Neuronal stem cell (in vitro differentiated cells): ENCODE data around the gene MOSMO.
"Not testable (repeated sequence)": the region's sequence is repeated elsewhere in the genome, so short reads cannot be mapped to it uniquely, and the experiment has no call there.

ENCODE experiments used
- DNase-seq: peaks from one replicate; pipeline ENCODE4 v3.0.0-alpha.2; 2013; ENCODE audit warnings: low spot score
- H2AFZ ChIP-seq: one replicate; pipeline ENCODE4 v1.6.1; 2013; ENCODE audit warnings: mild to moderate bottlenecking, low read length, inconsistent platforms
- H2AK5ac ChIP-seq: 2 replicates; pipeline ENCODE4 v1.6.1; 2013; ENCODE audit warnings: low read depth, mild to moderate bottlenecking, inconsistent platforms, low read length, moderate library complexity, mixed read lengths
- H2BK120ac ChIP-seq: 2 replicates; pipeline ENCODE4 v1.6.1; 2013; ENCODE audit warnings: low read depth, mild to moderate bottlenecking, inconsistent platforms, low read length, moderate library complexity, mixed read lengths
- H2BK12ac ChIP-seq: one replicate; pipeline ENCODE4 v1.6.1; 2013; ENCODE audit warnings: low read length, inconsistent platforms
- H2BK15ac ChIP-seq: 2 replicates; pipeline ENCODE4 v1.6.1; 2013; ENCODE audit warnings: mild to moderate bottlenecking, low read length, inconsistent platforms, mixed read lengths
- H2BK5ac ChIP-seq: one replicate; pipeline ENCODE4 v1.6.1; 2013; ENCODE audit warnings: inconsistent platforms, mild to moderate bottlenecking, low read length, moderate library complexity
- H3K14ac ChIP-seq: one replicate; pipeline ENCODE4 v1.6.1; 2013; ENCODE audit warnings: low read length, inconsistent platforms
- H3K18ac ChIP-seq: 2 replicates; pipeline ENCODE4 v1.6.1; 2013; ENCODE audit warnings: low read length, inconsistent platforms
- H3K23ac ChIP-seq: 2 replicates; pipeline ENCODE4 v1.6.1; 2013; ENCODE audit warnings: low read depth, mild to moderate bottlenecking, mixed read lengths, low read length, inconsistent platforms; ENCODE audit not compliant: poor library complexity
- H3K27ac ChIP-seq: replicated peaks from 3 replicates; pipeline ENCODE4 v1.5.1; 2013; ENCODE audit warnings: low read length, inconsistent platforms
- H3K27me3 ChIP-seq, 3 experiments: 2 replicates each; pipeline ENCODE4 v1.6.1; 2013; ENCODE audit warnings: low read length in 3 of 3, mild to moderate bottlenecking in 2 of 3, inconsistent platforms in 1 of 3, low read depth in 1 of 3, mixed read lengths in 1 of 3, moderate library complexity in 1 of 3; ENCODE audit not compliant: control insufficient read depth in 3 of 3, insufficient read depth in 3 of 3
- H3K36me3 ChIP-seq, 2 donors: replicated peaks in 1 of 2; 2 replicates each; pipeline ENCODE4 v1.6.1; 2013; ENCODE audit warnings: low read length in 2 of 2; ENCODE audit not compliant: control insufficient read depth in 2 of 2, insufficient read depth in 2 of 2
- H3K4ac ChIP-seq: 2 replicates; pipeline ENCODE4 v1.6.1; 2013; ENCODE audit warnings: inconsistent platforms, mild to moderate bottlenecking, low read length, moderate library complexity
- H3K4me1 ChIP-seq, 2 donors: 1 replicate in 1 of 2; 2 replicates in 1 of 2; pipeline ENCODE4 v1.6.1; 2013; ENCODE audit warnings: low read length in 2 of 2, low read depth in 1 of 2; ENCODE audit not compliant: control insufficient read depth in 2 of 2, insufficient read depth in 1 of 2
- H3K4me2 ChIP-seq: one replicate; pipeline ENCODE4 v1.6.1; 2013; ENCODE audit warnings: mild to moderate bottlenecking, low read length, inconsistent platforms; ENCODE audit not compliant: insufficient read depth, poor library complexity, severe bottlenecking
- H3K4me3 ChIP-seq, 2 donors: 2 replicates each; pipeline ENCODE4 v1.5.1; 2013; ENCODE audit warnings: low read length in 2 of 2, mild to moderate bottlenecking in 2 of 2, inconsistent platforms in 1 of 2, moderate library complexity in 1 of 2
- H3K79me1 ChIP-seq: one replicate; pipeline ENCODE4 v1.6.1; 2013; ENCODE audit warnings: low read depth, mild to moderate bottlenecking, inconsistent platforms, low read length, moderate library complexity
- H3K9ac ChIP-seq: one replicate; pipeline ENCODE4 v1.6.1; 2013; ENCODE audit warnings: mild to moderate bottlenecking, low read depth, low read length, inconsistent platforms; ENCODE audit not compliant: poor library complexity
- H3K9me3 ChIP-seq, 2 donors: replicated peaks in 1 of 2; 2 replicates each; pipeline versions ENCODE3 to v1.6.1; 2013; ENCODE audit warnings: low read length in 2 of 2, mild to moderate bottlenecking in 2 of 2, inconsistent platforms in 1 of 2, low read depth in 1 of 2, mixed read lengths in 1 of 2, moderate library complexity in 1 of 2; ENCODE audit not compliant: control insufficient read depth in 2 of 2, insufficient read depth in 1 of 2
- H4K8ac ChIP-seq: one replicate; pipeline ENCODE4 v1.6.1; 2013; ENCODE audit warnings: low read depth, mild to moderate bottlenecking, inconsistent platforms, low read length, moderate library complexity
- H4K91ac ChIP-seq: one replicate; pipeline ENCODE4 v1.6.1; 2013; ENCODE audit warnings: low read length, low read depth, mild to moderate bottlenecking, inconsistent platforms; ENCODE audit not compliant: poor library complexity
- WGBS, 2 donors: extraction: QIAGEN DNeasy Blood & Tissue Kit; methylation state at CpG; one replicate each; pipeline ENCODE4 v1.1.7; 2013; ENCODE audit warnings: missing lambda C conversion rate in 2 of 2, mixed read lengths in 1 of 2; ENCODE audit not compliant: insufficient read length in 2 of 2, insufficient replicate concordance in 1 of 2; ENCODE audit errors: extremely low coverage in 2 of 2; 5-methylcytosine and 5-hydroxymethylcytosine counted together

Gene MOSMO

GRCh38 chr16:22024785-22025184 lies 16.9 kb downstream of the MOSMO start:
- not testable (repeated sequence) for H4K8ac ChIP-seq, H2AK5ac ChIP-seq, H3K9ac ChIP-seq, H2BK120ac ChIP-seq, H3K23ac ChIP-seq, H3K27me3 ChIP-seq, H2BK15ac ChIP-seq, H3K18ac ChIP-seq, H3K4ac ChIP-seq, H3K4me1 ChIP-seq, H3K4me3 ChIP-seq, H2AFZ ChIP-seq, H3K27ac ChIP-seq, H3K9me3 ChIP-seq, H4K91ac ChIP-seq, H2BK12ac ChIP-seq, DNase-seq, H3K79me1 ChIP-seq, H3K14ac ChIP-seq, H3K4me2 ChIP-seq, H2BK5ac ChIP-seq, H3K36me3 ChIP-seq
- WGBS, 2 donors: no CpG with 5 or more reads among the region's 4 CpGs

DNA sequence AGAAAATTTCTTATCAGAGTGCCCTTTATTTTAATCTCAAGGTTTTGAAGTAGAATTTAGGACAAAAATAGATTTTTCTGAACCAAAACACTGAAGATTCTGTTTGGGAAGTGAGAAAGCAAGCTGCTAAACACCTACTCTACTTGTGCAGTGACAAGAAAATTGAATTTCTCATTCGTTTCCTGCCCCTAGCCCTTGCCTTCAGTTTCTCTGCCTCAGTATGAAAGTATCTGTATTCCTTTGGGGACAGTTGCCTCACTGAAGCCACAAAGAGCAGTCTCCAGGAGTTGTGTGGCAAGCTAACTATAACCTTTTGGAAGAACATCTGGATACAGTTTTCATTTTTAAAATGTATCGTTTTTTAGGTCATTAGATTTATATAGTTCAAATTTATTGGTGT lies 19.7 kb downstream of the MOSMO start:
- no peak overlapping the region for H3K18ac ChIP-seq
- no peak overlapping the region for H3K4me2 ChIP-seq
- H3K36me3 ChIP-seq: peaks cover 0 to 8% of the 10 kb centered on the region in 2 donors
- no peak overlapping the region for H3K4me3 ChIP-seq
- no peak overlapping the region for H4K91ac ChIP-seq
- H3K9me3 ChIP-seq: peaks cover 0 to 3% of the 10 kb centered on the region in 2 donors
- H3K79me1 ChIP-seq: peaks cover 2% of the 10 kb centered on the region
- H3K9ac ChIP-seq: no peak overlapping the region
- H2BK12ac ChIP-seq: no peak overlapping the region
- H2AFZ ChIP-seq: no peak overlapping the region
- no peak overlapping the region for H2BK5ac ChIP-seq
- no peak overlapping the region for H2AK5ac ChIP-seq
- no peak overlapping the region for H2BK120ac ChIP-seq
- no peaks in the 10 kb centered on the region for H3K27me3 ChIP-seq
- H2BK15ac ChIP-seq: no peak overlapping the region
- no peak overlapping the region for H3K4ac ChIP-seq
- H3K23ac ChIP-seq: no peak overlapping the region
- no CpG with 5 or more reads among the region's 2 CpGs for WGBS, 2 donors
- H3K4me1 ChIP-seq: no peaks in the 10 kb centered on the region
- no peak overlapping the region for H3K27ac ChIP-seq
- no peak overlapping the region for H4K8ac ChIP-seq
- no peak for DNase-seq
- H3K14ac ChIP-seq: no peak overlapping the region

DNA sequence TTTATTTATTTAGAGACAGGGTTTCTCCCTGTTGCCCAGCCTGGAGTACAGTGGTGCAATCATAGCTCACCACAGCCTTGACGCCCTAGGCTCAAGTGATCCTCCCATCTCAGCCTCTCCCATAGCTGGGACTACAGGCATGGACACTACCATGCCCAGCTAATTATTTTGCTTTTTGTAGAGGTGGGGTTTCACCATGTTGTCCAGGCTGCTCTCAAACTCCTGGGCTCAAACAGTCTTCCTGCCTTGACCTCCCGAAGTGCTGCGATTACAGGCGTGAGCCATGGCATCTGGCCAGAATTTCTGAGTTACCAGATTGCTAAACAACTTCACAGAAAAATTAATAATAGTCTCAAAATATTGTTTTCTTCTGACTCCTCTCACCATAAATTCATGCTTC lies 21.7 kb downstream of the MOSMO start:
- no peak overlapping the region for H4K8ac ChIP-seq
- H3K9ac ChIP-seq: no peak overlapping the region
- no peak overlapping the region for H2AFZ ChIP-seq
- H3K27me3 ChIP-seq: no peaks in the 10 kb centered on the region
- H3K36me3 ChIP-seq: peaks cover 0 to 11% of the 10 kb centered on the region in 2 donors
- peaks cover 0 to 3% of the 10 kb centered on the region in 2 donors for H3K9me3 ChIP-seq
- H3K4ac ChIP-seq: no peak overlapping the region
- WGBS, 2 donors: no CpG with 5 or more reads among the region's 4 CpGs
- H3K79me1 ChIP-seq: peaks cover 1% of the 10 kb centered on the region
- H3K23ac ChIP-seq: no peak overlapping the region
- no peak overlapping the region for H3K14ac ChIP-seq
- no peak for DNase-seq
- no peak overlapping the region for H4K91ac ChIP-seq
- H2BK12ac ChIP-seq: no peak overlapping the region
- H2BK120ac ChIP-seq: no peak overlapping the region
- no peak overlapping the region for H2BK5ac ChIP-seq
- H3K4me1 ChIP-seq: no peaks in the 10 kb centered on the region
- no peak overlapping the region for H3K18ac ChIP-seq
- H2AK5ac ChIP-seq: no peak overlapping the region
- no peak overlapping the region for H3K4me3 ChIP-seq
- H3K4me2 ChIP-seq: no peak overlapping the region
- no peak overlapping the region for H3K27ac ChIP-seq
- no peak overlapping the region for H2BK15ac ChIP-seq

GRCh38 chr16:22030087-22030812 lies 22.3 kb downstream of the MOSMO start:
- H2BK120ac ChIP-seq: no peak overlapping the region
- no peak overlapping the region for H2BK12ac ChIP-seq
- H4K8ac ChIP-seq: no peak overlapping the region
- no CpG with 5 or more reads among the region's 6 CpGs for WGBS, 2 donors
- no peak overlapping the region for H3K9ac ChIP-seq
- H3K27me3 ChIP-seq: no peaks in the 10 kb centered on the region
- peaks cover 0 to 11% of the 10 kb centered on the region in 2 donors for H3K36me3 ChIP-seq
- no peaks in the 10 kb centered on the region for H3K79me1 ChIP-seq
- no peak for DNase-seq
- no peak overlapping the region for H2BK15ac ChIP-seq
- no peak overlapping the region for H3K18ac ChIP-seq
- no peak overlapping the region for H2AK5ac ChIP-seq
- no peak overlapping the region for H3K14ac ChIP-seq
- no peaks in the 10 kb centered on the region for H3K4me1 ChIP-seq
- H3K9me3 ChIP-seq: peaks cover 0 to 3% of the 10 kb centered on the region in 2 donors
- H4K91ac ChIP-seq: no peak overlapping the region
- no peak overlapping the region for H3K4me2 ChIP-seq
- peak overlapping the region; percentile 15 for H3K27ac ChIP-seq
- H3K4ac ChIP-seq: no peak overlapping the region
- H2BK5ac ChIP-seq: no peak overlapping the region
- H3K4me3 ChIP-seq: no peak overlapping the region
- no peak overlapping the region for H3K23ac ChIP-seq
- no peak overlapping the region for H2AFZ ChIP-seq
